Tibial nerve (tissue), 4 donors: ENCODE results near the gene SLC15A4.

Source experiments
- EP300 ChIP-seq, 2 donors: sonication (generic); formaldehyde crosslinking; IDR thresholded peaks; one replicate each; pipeline ENCODE4 v1.6.1; 2017; ENCODE audit warnings: antibody characterized with exemption in 2 of 2, mild to moderate bottlenecking in 1 of 2
- POLR2A ChIP-seq, 2 donors: fragments of 450-650 bp; IDR thresholded peaks; one replicate each; pipeline ENCODE4 v1.6.1; 2017; ENCODE audit warnings: antibody characterized with exemption in 2 of 2, mild to moderate bottlenecking in 2 of 2, moderate library complexity in 2 of 2
- TF ChIP-seq, protein P1 (sequence below), 5 experiments: fragments of 200-600 bp in 3 of 5; fragments of 450-650 bp in 2 of 5; sonication (generic) in 3 of 5; IDR thresholded peaks; one replicate each; pipeline ENCODE4 v1.5.1; 2016 to 2019; ENCODE audit warnings: antibody characterized with exemption in 5 of 5, mild to moderate bottlenecking in 3 of 5, moderate library complexity in 2 of 5

DNA sequence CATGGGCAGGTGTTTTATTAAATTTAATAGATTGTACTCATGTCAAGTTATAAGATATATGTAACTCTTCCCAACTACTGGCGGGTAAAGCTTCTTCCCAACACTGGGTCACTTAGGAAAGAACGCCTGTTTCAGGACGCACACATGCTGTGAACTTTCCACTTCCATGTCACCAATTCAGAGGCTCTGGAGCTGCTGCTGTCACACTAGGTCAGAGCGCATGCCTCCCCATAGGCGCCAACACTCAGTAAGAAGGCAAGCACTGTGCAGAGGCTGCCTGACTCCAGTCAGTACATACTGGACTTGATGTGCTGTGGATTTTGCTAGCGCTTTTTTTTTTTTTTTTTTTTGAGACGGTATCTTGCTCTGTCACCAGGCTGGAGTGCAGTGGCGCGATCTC, 17.2 kb downstream of the SLC15A4 start:
- TF ChIP-seq, protein P1, sequence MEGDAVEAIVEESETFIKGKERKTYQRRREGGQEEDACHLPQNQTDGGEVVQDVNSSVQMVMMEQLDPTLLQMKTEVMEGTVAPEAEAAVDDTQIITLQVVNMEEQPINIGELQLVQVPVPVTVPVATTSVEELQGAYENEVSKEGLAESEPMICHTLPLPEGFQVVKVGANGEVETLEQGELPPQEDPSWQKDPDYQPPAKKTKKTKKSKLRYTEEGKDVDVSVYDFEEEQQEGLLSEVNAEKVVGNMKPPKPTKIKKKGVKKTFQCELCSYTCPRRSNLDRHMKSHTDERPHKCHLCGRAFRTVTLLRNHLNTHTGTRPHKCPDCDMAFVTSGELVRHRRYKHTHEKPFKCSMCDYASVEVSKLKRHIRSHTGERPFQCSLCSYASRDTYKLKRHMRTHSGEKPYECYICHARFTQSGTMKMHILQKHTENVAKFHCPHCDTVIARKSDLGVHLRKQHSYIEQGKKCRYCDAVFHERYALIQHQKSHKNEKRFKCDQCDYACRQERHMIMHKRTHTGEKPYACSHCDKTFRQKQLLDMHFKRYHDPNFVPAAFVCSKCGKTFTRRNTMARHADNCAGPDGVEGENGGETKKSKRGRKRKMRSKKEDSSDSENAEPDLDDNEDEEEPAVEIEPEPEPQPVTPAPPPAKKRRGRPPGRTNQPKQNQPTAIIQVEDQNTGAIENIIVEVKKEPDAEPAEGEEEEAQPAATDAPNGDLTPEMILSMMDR (IDR thresholded peaks at IDR 0.05): no peak
- TF ChIP-seq POLR2A (IDR thresholded peaks at IDR 0.05) (no peak), EP300 (IDR thresholded peaks at IDR 0.05) (no peak)
